C4-2B (cell line): ENCODE measurements around the gene SYNPO2L.

ENCODE experiments used
- ZFX ChIP-seq: fragments of 450-650 bp; IDR thresholded peaks from 2 replicates; pipeline ENCODE4 v1.6.1; 2017
- TF ChIP-seq, protein P1 (sequence below): fragments of 450-650 bp; conservative IDR thresholded peaks from 2 replicates; pipeline ENCODE4 v1.5.1; 2017; ENCODE audit warnings: mild to moderate bottlenecking

DNA sequence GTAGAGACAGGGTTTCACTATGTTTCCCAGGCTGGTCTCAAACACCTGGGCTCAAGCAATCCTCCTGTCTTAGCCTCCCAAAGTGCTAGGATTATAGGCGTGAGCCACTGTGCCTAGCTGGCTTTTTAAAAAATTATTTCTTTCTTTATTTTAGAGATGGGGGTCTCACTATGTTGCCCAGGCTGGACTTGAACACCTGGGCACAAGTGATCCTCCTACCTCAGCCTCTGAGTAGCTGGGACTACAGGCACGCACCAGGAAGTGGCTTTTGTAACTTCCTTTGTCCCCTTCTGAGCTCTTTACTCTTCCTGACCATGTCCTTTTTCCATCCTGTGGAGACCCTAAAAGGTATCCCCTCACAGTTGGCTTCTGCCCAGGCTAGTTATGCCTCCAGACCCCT lies 12.5 kb downstream of the SYNPO2L start:
- TF ChIP-seq, protein P1, sequence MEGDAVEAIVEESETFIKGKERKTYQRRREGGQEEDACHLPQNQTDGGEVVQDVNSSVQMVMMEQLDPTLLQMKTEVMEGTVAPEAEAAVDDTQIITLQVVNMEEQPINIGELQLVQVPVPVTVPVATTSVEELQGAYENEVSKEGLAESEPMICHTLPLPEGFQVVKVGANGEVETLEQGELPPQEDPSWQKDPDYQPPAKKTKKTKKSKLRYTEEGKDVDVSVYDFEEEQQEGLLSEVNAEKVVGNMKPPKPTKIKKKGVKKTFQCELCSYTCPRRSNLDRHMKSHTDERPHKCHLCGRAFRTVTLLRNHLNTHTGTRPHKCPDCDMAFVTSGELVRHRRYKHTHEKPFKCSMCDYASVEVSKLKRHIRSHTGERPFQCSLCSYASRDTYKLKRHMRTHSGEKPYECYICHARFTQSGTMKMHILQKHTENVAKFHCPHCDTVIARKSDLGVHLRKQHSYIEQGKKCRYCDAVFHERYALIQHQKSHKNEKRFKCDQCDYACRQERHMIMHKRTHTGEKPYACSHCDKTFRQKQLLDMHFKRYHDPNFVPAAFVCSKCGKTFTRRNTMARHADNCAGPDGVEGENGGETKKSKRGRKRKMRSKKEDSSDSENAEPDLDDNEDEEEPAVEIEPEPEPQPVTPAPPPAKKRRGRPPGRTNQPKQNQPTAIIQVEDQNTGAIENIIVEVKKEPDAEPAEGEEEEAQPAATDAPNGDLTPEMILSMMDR = no peak
- no peak for TF ChIP-seq ZFX
